ENCODE results near the gene STMN1.

STMN1 gene

GRCh38 chr1:25867210-25867991 lies 38.8 kb downstream of the STMN1 start:
- DNase-seq = no peak

GRCh38 chr1:25866288-25866687 lies 39.9 kb downstream of the STMN1 start:
- DNase-seq = no peak

GRCh38 chr1:25864434-25864833 lies 41.8 kb downstream of the STMN1 start:
- no peak for DNase-seq

GRCh38 chr1:25863486-25864262 lies 42.5 kb downstream of the STMN1 start:
- no peak for DNase-seq

GRCh38 chr1:25862785-25863485 lies 43.3 kb downstream of the STMN1 start:
- DNase-seq = no peak

- DNase-seq = no peak
Measured at GRCh38 chr1:25861316-25862286, 44.6 kb downstream of the STMN1 start.

- peak; percentile 48 for DNase-seq
Measured at GRCh38 chr1:25858906-25859789, 47.1 kb downstream of the STMN1 start, which contains the start of gene AUNIP. TSS of gene AUNIP (minus strand) at chr1:25859457. CDS start at chr1:25859357, 100 bp downstream.

- DNase-seq = no peak
Measured at GRCh38 chr1:25858494-25858893, 47.7 kb downstream of the STMN1 start.

- no peak for DNase-seq
Measured at GRCh38 chr1:25856856-25857255, 49.4 kb downstream of the STMN1 start.

GRCh38 chr1:25854554-25854953 lies 51.7 kb downstream of the STMN1 start:
- no peak for DNase-seq
